ENCODE data around the gene PRPSAP1.
"Not testable (repeated sequence)": the region's sequence is repeated elsewhere in the genome, so short reads cannot be mapped to it uniquely, and the experiment has no call there.

The PRPSAP1 gene

DNA sequence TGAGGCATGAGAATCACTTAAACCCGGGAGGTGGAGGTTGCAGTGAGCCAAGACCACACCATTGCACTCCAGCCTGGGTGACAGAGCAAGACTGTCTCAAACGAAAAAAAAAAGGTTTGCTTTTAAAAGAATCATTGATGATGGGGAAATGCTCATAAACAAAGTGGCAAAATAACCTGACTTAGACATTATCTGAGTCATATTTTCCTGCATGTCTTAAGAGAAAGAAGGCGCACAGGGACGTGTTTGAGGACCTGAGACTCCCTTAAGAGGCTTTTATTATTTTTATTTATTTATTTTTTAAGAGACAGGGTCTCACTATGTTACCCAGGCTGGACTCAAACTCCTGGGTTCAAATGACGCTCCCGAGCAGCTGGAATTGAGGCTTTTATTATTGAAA lies 5.7 kb upstream of the PRPSAP1 start:
- DNase-seq (ENCODE audit: low read depth) = no peak

- no peak for DNase-seq (ENCODE audit: low read depth)
Observed at GRCh38 chr17:76357597-76358158, 4.0 kb upstream of the PRPSAP1 start.

- no peak for DNase-seq (ENCODE audit: low read depth)
Observed at GRCh38 chr17:76356803-76357456, 3.2 kb upstream of the PRPSAP1 start.

DNA sequence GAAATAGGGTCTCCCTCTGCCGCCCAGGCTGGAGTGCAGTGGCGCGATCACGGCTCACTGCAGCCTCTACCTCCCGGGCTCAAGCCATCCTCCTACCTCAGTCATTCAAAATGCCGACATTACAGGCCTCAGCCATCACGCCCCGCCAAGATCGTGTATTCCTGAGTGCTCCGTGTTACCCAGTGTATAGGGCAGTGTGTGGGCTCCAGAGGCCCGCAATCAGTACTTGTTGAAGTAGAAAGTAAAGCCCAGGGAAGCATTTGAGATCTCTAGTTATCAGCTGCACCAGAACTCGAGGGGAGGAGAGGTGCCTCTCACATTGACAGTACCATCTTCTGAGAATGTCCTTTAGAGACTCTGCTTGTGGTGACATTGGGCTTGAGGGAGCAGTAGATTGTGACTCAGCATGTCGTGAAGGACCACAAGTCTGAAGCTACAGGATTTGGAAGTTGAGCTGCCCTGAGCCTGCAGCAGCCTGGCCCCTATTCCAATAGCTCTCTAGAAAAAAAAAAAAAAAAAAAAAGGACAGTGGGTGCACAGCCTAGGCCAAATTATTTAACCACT lies 1.1 kb upstream of the PRPSAP1 start:
- no peak for DNase-seq (ENCODE audit: low read depth)

GRCh38 chr17:76354317-76354729 lies 607 bp upstream of the PRPSAP1 start:
- DNase-seq (ENCODE audit: low read depth) = no peak

DNA sequence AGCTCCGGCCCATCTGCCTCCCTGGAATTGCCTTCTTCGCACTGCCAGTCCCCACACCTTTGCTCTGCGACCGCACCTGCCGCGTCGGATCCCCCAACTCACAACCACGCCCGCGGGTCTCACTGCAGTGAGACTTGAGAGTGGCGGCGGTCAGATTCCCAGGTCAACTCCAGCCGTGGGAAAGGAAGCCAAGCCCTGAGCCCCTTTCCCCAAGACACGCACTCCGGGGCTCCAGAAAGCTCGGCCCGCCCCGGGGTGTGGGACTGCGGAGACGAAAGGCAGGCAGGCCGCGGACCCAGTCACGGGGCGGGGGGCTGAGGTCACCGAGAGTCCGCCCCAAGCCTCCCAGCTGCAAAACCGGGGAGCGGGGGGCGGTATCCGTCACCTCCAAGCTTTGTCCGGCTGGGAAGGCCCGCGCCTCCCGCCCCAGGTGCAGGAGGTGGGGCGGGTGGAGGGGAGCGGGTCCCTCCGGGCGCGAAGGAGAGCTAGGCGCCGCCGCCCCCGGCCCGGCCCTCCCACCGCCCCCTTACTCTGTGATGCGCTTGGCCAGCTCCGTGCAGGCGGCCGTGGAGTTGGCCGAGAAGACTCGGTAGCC lies 615 bp downstream of the PRPSAP1 start:
- no peak for DNase-seq (ENCODE audit: low read depth)

GRCh38 chr17:76351526-76352071 lies 2.1 kb downstream of the PRPSAP1 start:
- no peak for DNase-seq (ENCODE audit: low read depth)

- no peak for DNase-seq (ENCODE audit: low read depth)
Observed at GRCh38 chr17:76350463-76350862, 3.3 kb downstream of the PRPSAP1 start.

DNA sequence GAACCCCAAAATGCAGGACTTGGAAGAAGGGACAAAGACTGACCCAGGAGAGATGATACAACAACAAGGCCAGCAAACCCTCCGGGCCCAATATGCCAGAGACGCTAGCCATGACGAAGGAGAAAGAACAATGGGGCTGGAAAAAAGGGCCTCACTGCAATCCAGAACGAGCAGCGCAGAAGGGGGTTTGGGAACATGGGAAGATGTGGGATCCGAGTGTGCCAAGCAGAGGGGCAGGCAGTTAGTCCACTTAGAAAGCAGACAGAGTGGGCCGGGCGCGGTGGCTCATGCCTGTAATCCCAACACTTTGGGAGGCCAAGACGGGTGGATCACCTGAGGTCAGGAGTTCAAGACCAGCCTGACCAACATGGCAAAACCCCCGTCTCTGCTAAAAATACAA lies 6.8 kb downstream of the PRPSAP1 start:
- DNase-seq (ENCODE audit: low read depth) = not testable (repeated sequence)

GRCh38 chr17:76345377-76345974 lies 8.2 kb downstream of the PRPSAP1 start:
- no peak for DNase-seq (ENCODE audit: low read depth)

DNA sequence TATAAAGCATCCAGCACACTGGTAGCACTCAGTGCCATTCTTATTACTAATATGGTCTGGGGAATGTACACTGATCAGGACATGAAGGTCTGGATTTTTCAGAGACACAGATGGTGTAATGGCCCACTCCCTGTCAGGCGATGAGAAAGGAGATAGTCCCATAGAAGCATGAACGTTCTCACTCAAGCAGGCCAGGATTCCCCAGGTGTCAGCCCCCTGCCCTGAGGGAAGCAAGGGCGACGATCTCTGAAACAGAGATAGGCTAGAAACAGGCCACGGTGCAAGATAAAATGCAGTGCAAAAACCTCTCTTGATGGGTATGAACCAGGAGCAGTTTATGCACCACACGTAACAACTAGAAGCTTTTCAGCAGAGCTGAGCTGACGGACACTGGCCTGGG lies 10.6 kb downstream of the PRPSAP1 start:
- DNase-seq (ENCODE audit: low read depth) = no peak

GRCh38 chr17:76341301-76341700 lies 12.4 kb downstream of the PRPSAP1 start:
- DNase-seq (ENCODE audit: low read depth) = no peak

DNA sequence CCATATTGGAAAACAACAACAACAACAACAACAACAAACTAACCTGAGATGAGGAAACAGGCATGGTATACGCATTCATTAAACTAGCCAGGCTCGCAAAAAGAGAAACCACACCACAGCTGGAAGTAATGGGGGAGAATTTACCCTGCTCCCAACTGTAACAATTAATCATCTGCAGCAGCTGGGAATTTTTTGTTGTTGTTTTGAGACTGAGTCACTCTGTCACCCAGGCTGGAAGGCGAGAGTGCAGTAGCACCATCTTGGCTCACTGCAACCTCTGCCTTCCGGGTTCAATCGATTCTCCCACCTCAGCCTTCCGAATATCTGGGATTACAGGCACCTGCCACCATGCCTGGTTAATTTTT lies 16.3 kb downstream of the PRPSAP1 start:
- DNase-seq (ENCODE audit: low read depth) = no peak

GRCh38 chr17:76336756-76337412 lies 16.8 kb downstream of the PRPSAP1 start:
- DNase-seq (ENCODE audit: low read depth) = no peak

DNA sequence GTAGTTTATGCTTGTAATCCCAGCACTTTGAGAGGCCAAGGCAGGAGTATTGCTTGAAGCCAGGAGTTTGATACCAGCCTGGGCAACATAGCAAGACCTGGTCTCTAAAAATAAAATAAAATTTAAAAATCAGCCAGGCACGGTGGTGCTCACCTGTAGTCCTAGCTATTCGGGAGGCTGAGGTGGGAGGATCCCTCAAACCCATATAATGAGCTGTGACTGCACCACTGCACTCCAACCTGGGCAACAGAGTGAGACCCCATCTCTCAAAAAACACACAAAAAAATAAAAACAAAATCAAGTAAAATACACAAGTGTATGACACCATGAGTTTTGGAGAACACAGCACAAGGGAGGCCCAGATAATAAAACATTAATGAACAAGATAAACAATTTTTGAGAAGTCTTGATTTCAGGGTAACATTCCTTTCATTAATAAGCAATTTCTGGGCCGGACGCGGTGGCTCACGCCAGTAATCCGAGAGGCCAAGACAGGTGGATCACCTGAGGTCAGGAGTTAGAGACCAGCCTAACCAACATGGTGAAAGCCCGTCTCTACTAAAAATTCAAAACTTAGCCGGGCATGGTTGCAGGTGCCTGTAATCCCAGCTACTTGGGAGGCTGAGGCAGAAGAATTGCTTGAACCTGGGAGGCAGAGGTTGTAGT lies 17.9 kb downstream of the PRPSAP1 start:
- no peak for DNase-seq (ENCODE audit: low read depth)

GRCh38 chr17:76333673-76334505 lies 19.8 kb downstream of the PRPSAP1 start:
- no peak for DNase-seq (ENCODE audit: low read depth)

- no peak for DNase-seq (ENCODE audit: low read depth)
Observed at GRCh38 chr17:76331083-76331482, 22.6 kb downstream of the PRPSAP1 start.

GRCh38 chr17:76329664-76330063 lies 24.1 kb downstream of the PRPSAP1 start:
- no peak for DNase-seq (ENCODE audit: low read depth)

DNA sequence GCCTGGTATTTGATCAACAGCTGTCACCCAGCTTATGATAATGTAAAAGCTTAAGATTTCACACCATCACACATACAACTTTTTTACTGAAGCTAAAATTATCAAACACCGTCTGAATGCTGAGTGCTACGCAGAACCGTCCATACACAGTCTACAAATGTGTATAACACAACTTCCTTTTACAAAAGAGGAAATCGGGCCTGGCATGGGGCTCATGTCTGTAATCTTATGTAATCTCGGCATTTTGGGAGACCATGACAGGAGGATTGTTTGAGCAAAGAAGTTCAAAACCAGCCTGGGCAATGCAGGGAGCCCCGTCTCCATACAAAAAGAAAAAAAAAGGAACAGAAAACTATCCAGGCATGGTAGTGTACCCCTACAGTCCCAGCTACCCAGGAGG lies 26.0 kb downstream of the PRPSAP1 start:
- DNase-seq (ENCODE audit: low read depth) = no peak

DNA sequence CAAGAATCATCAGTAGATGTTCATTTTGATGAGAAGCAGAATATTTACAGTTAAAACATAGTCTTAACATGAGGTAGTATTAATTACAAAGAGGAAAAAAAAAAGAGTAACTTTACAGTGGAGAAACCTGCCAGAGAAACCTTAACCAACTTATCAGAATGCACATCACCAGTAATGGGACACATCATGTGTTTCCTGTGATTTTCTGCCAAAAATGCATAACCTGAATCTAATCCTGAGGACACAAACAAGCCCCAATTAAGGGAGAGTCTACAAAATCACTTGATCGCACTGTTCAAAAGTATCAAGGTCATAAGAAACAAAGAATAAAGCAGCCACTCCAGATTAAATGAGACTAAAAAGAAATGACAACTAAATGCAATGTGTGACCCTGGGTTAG lies 27.4 kb downstream of the PRPSAP1 start:
- no peak for DNase-seq (ENCODE audit: low read depth)

DNA sequence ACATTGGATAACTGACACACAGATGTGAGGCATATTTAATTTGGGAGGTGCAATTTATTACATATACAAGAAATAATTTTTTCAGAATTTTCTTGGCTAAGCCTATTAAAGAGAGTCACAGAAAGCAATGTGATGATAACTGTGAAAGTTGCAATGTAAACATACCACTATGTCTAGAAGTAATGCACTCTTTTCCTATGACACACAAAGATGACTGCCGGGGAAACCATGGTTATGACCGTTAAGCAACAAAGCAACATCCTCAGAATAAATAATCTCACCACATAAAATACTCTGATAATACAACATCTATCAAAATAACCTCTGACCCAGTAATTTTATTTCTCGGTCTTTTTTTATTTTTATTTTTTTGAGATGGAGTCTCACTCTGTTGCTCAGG lies 35.1 kb downstream of the PRPSAP1 start:
- DNase-seq (ENCODE audit: low read depth) = no peak
